Embryonic facial prominence (tissue), 1 donor: ENCODE measurements around the gene KTI12.

Source experiments
- DNase-seq: peaks from one replicate; pipeline ENCODE4 v3.0.0-alpha.2; 2016; ENCODE audit errors: extremely low spot score

Gene KTI12

DNA sequence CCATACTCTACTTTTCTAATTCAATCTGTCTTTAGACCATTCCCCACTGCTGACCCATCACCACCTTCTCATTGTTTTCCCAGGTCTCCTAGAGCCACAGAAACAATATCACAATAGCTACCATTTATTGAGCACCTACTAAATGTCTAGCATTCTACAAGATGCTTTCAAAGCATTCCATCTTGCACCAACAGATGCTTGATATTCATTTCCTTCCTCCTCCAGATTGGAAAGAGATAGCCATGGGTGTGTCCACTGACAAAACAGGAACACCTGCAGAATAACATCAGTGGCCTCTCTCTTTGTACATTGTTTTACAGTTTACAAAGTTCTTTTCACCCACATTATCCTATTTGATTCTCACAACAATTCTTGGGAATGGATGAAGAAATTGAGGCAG, 45.4 kb downstream of the KTI12 start:
- DNase-seq, result no peak

- DNase-seq, result no peak
Measured at GRCh38 chr1:51986718-51987117, 46.9 kb downstream of the KTI12 start.

DNA sequence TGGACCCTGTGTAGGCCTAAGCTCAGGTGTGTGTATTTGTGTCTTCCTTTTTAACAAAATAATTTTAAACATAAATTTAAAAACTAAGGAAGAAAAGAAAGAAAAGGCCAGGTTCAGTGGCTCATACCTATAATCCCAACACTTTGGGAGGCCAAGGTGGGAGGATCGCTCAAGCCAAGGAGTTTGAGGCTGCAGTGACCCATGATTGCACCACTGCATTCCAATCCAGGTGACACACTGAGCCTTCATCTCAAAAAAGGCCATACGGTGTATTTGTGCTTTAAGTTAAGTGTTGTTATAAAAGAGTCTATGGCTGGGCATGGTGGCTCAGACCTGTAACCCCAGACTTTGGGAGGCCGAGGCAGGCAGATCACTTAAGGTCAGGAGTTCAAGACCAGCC, 51.4 kb downstream of the KTI12 start:
- DNase-seq, result no peak
